Spleen (tissue), 7 donors: ENCODE data around the gene EVL.

ENCODE experiments used
- POLR2A ChIP-seq, 3 donors: fragments of 450-650 bp; IDR thresholded peaks; one replicate each; pipeline ENCODE4 v1.5.1; 2017; ENCODE audit warnings: antibody characterized with exemption in 3 of 3, mild to moderate bottlenecking in 1 of 3
- POLR2AphosphoS5 ChIP-seq, 3 donors: sonication (generic); formaldehyde crosslinking; IDR thresholded peaks; one replicate each; pipeline ENCODE4 v1.5.1; 2017; ENCODE audit warnings: antibody characterized with exemption in 3 of 3
- TF ChIP-seq, protein P1 (sequence below), 11 experiments: fragments of 200-600 bp in 7 of 11; fragments of 450-650 bp in 4 of 11; sonication (generic) in 4 of 11; IDR thresholded peaks in 8 of 11; conservative IDR thresholded peaks in 3 of 11; 1 replicate in 7 of 11; 2 replicates in 4 of 11; pipeline versions ENCODE4 v1.4.0 to v1.8.0; 2016 to 2021; ENCODE audit warnings: antibody characterized with exemption in 11 of 11, inconsistent platforms in 4 of 11, mild to moderate bottlenecking in 1 of 11
- donor health status: DM: no; HTN: no; CAD: no; lungs with moderate emphysema.
- donor health status: DM: no; HTN: no; CAD: no.
- donor health status: DM: no; HTN: no; CAD: no.

DNA sequence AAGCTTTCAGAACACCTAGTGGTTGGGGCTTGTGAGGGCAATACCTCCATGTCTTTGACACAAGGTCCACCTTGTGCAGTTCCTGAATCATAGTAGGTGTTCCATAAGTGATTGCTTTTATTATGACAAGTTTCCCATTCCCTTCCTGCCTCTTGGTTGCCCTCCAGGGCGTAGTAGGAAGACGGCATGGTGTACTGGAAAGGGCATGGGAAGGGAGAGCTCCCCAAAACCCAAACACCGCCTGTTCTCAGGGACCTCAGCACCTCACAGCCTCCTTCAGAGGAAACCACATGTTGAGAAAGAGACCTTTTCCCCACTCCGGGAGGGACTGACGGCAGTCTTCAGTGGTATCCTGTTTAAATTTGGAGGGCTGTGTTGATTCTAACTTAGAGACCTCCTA, 21.1 kb downstream of the EVL start:
- TF ChIP-seq POLR2AphosphoS5 (IDR thresholded peaks at IDR 0.05) = no peak
- TF ChIP-seq, protein P1, sequence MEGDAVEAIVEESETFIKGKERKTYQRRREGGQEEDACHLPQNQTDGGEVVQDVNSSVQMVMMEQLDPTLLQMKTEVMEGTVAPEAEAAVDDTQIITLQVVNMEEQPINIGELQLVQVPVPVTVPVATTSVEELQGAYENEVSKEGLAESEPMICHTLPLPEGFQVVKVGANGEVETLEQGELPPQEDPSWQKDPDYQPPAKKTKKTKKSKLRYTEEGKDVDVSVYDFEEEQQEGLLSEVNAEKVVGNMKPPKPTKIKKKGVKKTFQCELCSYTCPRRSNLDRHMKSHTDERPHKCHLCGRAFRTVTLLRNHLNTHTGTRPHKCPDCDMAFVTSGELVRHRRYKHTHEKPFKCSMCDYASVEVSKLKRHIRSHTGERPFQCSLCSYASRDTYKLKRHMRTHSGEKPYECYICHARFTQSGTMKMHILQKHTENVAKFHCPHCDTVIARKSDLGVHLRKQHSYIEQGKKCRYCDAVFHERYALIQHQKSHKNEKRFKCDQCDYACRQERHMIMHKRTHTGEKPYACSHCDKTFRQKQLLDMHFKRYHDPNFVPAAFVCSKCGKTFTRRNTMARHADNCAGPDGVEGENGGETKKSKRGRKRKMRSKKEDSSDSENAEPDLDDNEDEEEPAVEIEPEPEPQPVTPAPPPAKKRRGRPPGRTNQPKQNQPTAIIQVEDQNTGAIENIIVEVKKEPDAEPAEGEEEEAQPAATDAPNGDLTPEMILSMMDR (IDR thresholded peaks at IDR 0.05 in 8 of 11, conservative IDR thresholded peaks at IDR 0.05 in 3 of 11) = no peak
- TF ChIP-seq POLR2A (IDR thresholded peaks at IDR 0.05) = no peak
